Pancreas (tissue), 10 donors: Measurements from ENCODE around the gene ZNF487. TPM values are rescaled to one million over a fixed set of nuclear protein-coding genes. Genes with fewer than 3 reads are reported as not detected.
"Not testable (repeated sequence)": the region's sequence is repeated elsewhere in the genome, so short reads cannot be mapped to it uniquely, and the experiment has no call there.

Experiments
- ATAC-seq, 4 donors: fragments of 200-7000 bp; cut with Tn5 transposase; one replicate each; pipeline versions ENCODE4 v1.8.0 to v1.9.1; 2020; ENCODE audit warnings: mild to moderate bottlenecking in 4 of 4, moderate library complexity in 4 of 4
- DNase-seq, 6 donors: peaks; one replicate each; pipeline ENCODE4 v3.0.0-alpha.2; 2020
- FAIRE-seq: peaks from 2 replicates; lab custom pipeline; 2012; peaks lifted over from hg19 to GRCh38; lab: Jason Lieb, UNC
- H3K27ac ChIP-seq, 4 donors: fragments of 200-600 bp; sonication (generic); 1 replicate in 3 of 4; 2 replicates in 1 of 4; pipeline versions ENCODE4 v1.5.0 to v1.8.0; 2020
- H3K27me3 ChIP-seq, 4 donors: fragments of 200-600 bp; one replicate each; pipeline ENCODE4 v1.8.0; 2021
- H3K36me3 ChIP-seq, 3 donors: fragments of 200-600 bp; sonication (generic) in 1 of 3; one replicate each; pipeline versions ENCODE4 v1.5.0 to v1.8.0; 2020 to 2021
- H3K4me1 ChIP-seq, 3 donors: fragments of 200-600 bp; one replicate each; pipeline ENCODE4 v1.8.0; 2021
- H3K4me3 ChIP-seq, 4 donors: fragments of 200-600 bp; sonication (generic) in 2 of 4; one replicate each; pipeline versions ENCODE4 v1.5.0 to v1.8.0; 2020 to 2021
- H3K9me3 ChIP-seq, 4 donors: fragments of 200-600 bp; one replicate each; pipeline ENCODE4 v1.8.0; 2021
- WGBS, 2 donors: extraction: QIAGEN DNeasy Blood & Tissue Kit; methylation state at CpG; one replicate each; pipeline ENCODE4 v1.1.7; 2013; 5-methylcytosine and 5-hydroxymethylcytosine counted together
- intact Hi-C, 3 donors: fragments of 100-400 bp; cut with DNase I; formaldehyde crosslinking; loops; one replicate each; pipeline versions ENCODE4 v1.11.1 to v1.14.2; 2022
- polyA plus RNA-seq, 2 donors: library from polyadenylated mRNA; stranded (reverse); fragments of 200-250 nt; gene quantifications; one replicate each; pipeline ENCODE4 v1.2.3, GENCODE V29; 2013
- total RNA-seq, 6 donors: library from RNA; stranded (reverse); fragmentation: NEBNext Ultra II Directional in 4 of 6; extraction: Animal tissue kit (Norgen Biotek cat#: 25700) in 4 of 6; gene quantifications; one replicate each; pipeline versions ENCODE4 v1.2.1 to v1.2.4, GENCODE V29; 2021 to 2023
- TF ChIP-seq, protein P1 (sequence below), 4 donors: fragments of 200-600 bp; sonication (generic) in 3 of 4; IDR thresholded peaks; one replicate each; pipeline versions ENCODE4 v1.5.0 to v1.8.0; 2021; ENCODE audit warnings: antibody characterized with exemption in 4 of 4
- donor health status: healthy with polysubstance abuse.
- donor health status: DM: no; HTN: no; CAD: no; lungs with moderate emphysema.
- donor health status: DM: no; HTN: no; CAD: no.
- donor health status: control.
- donor health status: control.
- donor health status: Bipolar disorder and iron deficiency.
- donor health status: DM: yes; HTN: yes; CAD: no.
- donor health status: DM: no; HTN: no; CAD: no.
- donor health status: DM: no; HTN: no; CAD: no.
- donor health status: DM: yes; HTN: yes; CAD: no.

Gene ZNF487
- total and polyA plus RNA-seq, 8 donors: 0.85 to 5.0 (median 2.0) TPM

DNA sequence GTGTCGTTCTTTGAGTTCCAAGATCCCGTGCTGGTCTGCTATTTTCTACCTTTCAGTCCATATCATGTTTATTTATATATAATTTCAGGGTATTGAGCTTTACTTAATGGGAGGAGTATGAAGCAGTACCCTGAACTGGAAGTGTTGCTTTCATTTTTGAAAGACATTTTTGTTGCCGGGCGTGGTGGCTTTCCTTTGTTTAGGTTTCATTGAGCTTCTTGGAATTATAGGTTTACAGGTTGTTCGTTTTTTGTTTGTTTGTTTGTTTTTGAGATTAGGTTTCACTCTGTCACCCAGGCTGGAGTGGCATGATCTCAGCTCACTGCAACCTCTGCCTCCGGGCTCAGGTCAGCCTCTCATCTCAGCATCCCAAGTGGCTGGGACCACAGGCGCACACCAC is 7.4 kb downstream of the ZNF487 start:
- Histone ChIP-seq H3K9me3 (no peaks in the 10 kb centered on the region), H3K27ac (no peak overlapping the region), H3K4me3 (no peak overlapping the region), H3K4me1 (no peaks in the 10 kb centered on the region), H3K36me3 (no peaks in the 10 kb centered on the region), H3K27me3 (no peaks in the 10 kb centered on the region)
- DNase-seq (no peak), ATAC-seq (no peak), FAIRE-seq (no peak)
- TF ChIP-seq, protein P1, sequence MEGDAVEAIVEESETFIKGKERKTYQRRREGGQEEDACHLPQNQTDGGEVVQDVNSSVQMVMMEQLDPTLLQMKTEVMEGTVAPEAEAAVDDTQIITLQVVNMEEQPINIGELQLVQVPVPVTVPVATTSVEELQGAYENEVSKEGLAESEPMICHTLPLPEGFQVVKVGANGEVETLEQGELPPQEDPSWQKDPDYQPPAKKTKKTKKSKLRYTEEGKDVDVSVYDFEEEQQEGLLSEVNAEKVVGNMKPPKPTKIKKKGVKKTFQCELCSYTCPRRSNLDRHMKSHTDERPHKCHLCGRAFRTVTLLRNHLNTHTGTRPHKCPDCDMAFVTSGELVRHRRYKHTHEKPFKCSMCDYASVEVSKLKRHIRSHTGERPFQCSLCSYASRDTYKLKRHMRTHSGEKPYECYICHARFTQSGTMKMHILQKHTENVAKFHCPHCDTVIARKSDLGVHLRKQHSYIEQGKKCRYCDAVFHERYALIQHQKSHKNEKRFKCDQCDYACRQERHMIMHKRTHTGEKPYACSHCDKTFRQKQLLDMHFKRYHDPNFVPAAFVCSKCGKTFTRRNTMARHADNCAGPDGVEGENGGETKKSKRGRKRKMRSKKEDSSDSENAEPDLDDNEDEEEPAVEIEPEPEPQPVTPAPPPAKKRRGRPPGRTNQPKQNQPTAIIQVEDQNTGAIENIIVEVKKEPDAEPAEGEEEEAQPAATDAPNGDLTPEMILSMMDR (IDR thresholded peaks at IDR 0.05): no peak
- intact Hi-C loops: no loop called here
- 84 to 85% methylated on average over 7 of the region's 7 CpGs for WGBS, 2 donors

DNA sequence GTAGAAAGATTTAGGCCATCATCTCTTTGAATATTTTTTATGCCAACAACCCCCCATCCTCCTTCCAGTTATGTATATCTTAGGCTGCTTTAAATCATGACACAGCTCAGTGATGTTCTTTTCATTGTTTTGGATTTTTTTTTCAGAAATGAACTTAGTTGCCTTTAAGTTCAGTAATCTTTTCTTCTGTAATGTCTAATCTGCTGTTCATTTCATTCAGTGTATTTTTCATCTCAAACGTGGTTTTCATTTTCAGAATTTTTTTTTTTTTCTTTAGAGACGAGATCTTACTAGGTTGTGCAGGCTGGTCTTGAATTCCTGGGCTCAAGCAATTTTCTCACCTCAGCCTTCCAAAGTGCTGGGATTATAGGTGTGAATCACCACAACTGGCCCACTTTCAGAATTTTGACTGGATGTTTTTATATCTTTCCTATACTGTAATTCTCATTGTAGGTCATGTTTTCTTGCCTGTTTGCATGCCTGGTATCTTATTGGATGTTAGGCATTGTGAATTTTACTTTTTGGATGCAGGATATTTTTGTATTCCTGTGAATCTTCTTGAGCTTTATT is 8.1 kb downstream of the ZNF487 start:
- intact Hi-C loops: no loop called here
- TF ChIP-seq, protein P1 (IDR thresholded peaks at IDR 0.05): no peak
- 78 to 83% methylated on average over 2 of the region's 2 CpGs for WGBS, 2 donors
- Histone ChIP-seq H3K36me3 (no peaks in the 10 kb centered on the region), H3K4me1 (no peaks in the 10 kb centered on the region), H3K9me3 (no peaks in the 10 kb centered on the region), H3K27me3 (no peaks in the 10 kb centered on the region), H3K4me3 (no peak overlapping the region), H3K27ac (no peak overlapping the region)
- ATAC-seq (no peak), DNase-seq (no peak), FAIRE-seq (no peak)

DNA sequence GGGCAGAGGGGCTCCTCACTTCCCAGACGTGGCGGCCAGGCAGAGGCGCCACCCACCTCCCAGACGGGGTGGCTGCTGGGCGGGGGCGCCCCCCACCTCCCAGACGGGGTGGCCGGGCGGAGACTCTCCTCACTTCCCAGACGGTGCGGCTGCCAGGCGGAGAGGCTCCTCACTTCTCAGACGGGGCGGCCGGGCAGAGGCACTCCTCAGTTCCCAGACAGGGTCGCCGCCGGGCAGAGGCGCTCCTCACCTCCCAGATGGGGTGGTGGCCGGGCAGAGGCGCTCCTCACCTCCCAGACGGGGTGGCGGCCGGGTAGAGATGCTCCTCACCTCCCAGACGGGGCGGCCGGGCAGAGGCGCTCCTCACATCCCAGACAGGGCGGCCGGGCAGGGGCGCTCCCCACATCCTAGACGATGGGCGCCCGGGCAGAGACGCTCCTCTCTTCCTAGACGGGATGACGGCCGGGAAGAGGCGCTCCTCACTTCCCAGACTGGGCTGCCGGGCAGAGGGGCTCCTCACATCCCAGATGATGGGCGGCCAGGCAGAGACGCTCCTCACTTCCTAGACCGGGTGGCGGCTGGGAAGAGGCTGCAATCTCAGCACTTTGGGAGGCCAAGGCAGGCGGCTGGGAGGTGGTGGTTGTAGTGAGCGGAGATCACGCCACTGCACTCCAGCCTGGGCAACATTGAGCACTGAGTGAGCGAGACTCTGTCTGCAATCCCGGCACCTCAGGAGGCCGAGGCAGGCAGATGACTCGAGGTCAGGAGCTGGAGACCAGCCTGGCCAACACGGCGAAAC is 9.5 kb downstream of the ZNF487 start:
- H3K27me3 ChIP-seq, ATAC-seq, H3K4me3 ChIP-seq, H3K4me1 ChIP-seq, intact Hi-C loops, H3K27ac ChIP-seq, H3K36me3 ChIP-seq, H3K9me3 ChIP-seq, FAIRE-seq: not testable (repeated sequence)
- WGBS, 2 donors: 97% methylated on average over 37 to 53 of the region's 53 CpGs
- DNase-seq: peak in 1 of 6 donors; percentile 47

DNA sequence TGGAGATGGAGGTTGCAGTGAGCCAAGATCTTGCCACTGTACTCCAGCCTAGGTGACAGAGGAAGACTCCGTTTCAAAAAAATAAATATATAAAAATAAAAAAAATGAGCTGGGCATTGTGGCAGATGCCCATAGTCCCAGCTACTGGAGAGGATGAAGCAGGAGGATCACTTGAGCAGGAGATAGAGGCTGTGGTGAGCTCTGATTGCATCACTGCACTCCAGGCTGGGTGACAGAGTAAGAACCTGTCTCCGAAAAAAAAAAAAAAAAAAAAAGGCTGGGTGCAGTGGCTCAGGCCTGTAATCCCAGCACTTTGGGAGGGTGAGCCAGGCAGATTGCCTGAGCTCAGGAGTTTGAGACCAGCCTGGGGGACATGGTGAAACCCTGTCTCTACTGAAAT is 11.8 kb downstream of the ZNF487 start:
- no peaks in the 10 kb centered on the region for H3K4me1 ChIP-seq
- H3K4me3 ChIP-seq: no peak overlapping the region
- ATAC-seq (no peak), FAIRE-seq (no peak), DNase-seq (no peak)
- intact Hi-C loops: no loop called here
- H3K9me3 ChIP-seq: no peaks in the 10 kb centered on the region
- H3K36me3 ChIP-seq: no peaks in the 10 kb centered on the region
- H3K27ac ChIP-seq: no peak overlapping the region
- H3K27me3 ChIP-seq: no peaks in the 10 kb centered on the region
- 86 to 93% methylated on average over 2 of the region's 2 CpGs for WGBS, 2 donors
- TF ChIP-seq, protein P1 (IDR thresholded peaks at IDR 0.05): no peak

DNA sequence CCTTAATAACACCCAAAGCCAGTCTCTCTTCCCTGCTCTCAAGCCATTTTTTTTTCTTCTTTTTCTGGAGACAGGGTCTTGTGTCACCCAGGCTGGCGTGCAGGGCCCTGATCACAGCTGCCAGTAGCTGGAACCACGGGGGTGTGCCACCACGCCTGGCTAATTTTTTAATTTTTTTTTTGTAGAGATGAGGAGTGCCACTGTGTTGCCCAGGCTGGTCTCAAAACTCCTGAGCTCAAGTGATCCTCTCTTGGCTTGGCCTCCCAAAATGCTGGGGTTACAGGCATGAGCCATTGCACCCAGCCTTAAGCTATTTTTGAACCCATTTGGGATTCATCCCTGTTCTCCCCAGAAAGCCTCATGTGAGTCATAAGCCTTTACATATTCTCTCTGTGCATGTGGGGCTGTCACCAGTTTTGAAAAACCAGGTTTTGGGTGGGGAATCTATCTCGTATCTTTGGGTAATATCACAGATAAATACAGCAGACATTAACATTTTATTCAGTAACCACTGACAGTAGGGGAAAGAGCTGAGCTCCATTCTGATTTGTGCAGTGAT is 15.5 kb downstream of the ZNF487 start:
- intact Hi-C loops: no loop called here
- ATAC-seq: no peak
- WGBS, 2 donors: 81 to 83% methylated on average over 4 of the region's 4 CpGs
- Histone ChIP-seq H3K36me3 (no peaks in the 10 kb centered on the region), H3K4me3 (no peak overlapping the region), H3K27me3 (no peaks in the 10 kb centered on the region), H3K27ac (no peak overlapping the region), H3K9me3 (no peaks in the 10 kb centered on the region), H3K4me1 (peaks cover 0 to 8% (median 5%) of the 10 kb centered on the region in 3 donors)
- TF ChIP-seq, protein P1 (IDR thresholded peaks at IDR 0.05): no peak
- DNase-seq: no peak
- no peak for FAIRE-seq
